ENCODE data around the gene ASB5. TPM values are rescaled to one million over a fixed set of nuclear protein-coding genes. Genes with fewer than 3 reads are reported as not detected.

Gene ASB5
- total and polyA plus RNA-seq, 2 of the 8 experiments (the other 6 are each of a cell fraction or from before 2014, with no cell fraction given) = 0.02 TPM; not detected in 1

DNA sequence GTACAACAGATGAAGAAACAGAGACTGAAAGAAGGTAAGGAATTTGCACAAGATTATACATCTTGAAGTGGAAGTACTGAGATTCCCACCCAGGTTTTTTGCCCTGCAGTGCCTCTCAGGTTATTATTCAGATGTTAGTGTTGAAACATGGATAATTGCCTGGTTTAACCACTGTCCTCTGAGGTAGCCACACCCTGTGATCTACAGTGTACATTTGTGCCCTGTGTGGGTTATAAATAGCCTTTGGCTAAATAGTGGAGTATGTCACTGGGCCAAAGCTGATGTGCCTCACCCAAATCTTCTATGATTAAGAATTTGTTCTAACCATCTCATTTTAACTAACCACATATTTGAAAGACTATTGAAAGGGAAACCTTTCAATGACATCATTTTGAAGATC, 5.4 kb upstream of the ASB5 start (continued):
- TF ChIP-seq KDM5A (IDR thresholded peaks at IDR 0.05; ENCODE audit: low read length) (no peak), TEAD4 (IDR thresholded peaks at IDR 0.05; ENCODE audit: low read depth, low read length) (no peak), CREB1 (IDR thresholded peaks at IDR 0.05) (no peak)

Data from H1 (cell line).